ENCODE data around the gene SLIT2.

DNA sequence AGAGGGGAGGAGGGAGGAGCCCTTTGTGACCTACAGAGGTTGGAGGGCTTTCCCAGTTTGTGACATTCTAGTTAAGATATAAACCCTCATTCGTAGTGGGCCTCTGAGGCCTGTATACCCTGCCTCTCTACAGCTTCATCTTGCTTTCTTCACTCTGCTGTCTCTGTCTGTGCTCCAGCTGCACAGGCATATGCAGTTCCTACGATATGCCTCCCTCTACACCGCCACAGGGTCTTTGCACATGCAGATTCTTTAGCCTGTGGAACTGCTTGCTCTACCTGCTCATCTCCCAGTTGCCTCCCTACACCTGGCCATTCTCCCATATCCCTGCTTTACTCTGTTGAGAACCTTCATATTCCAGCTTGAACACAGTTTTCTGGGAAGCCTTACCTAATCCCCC lies 38.1 kb downstream of the SLIT2 start:
- TF ChIP-seq, protein P1, sequence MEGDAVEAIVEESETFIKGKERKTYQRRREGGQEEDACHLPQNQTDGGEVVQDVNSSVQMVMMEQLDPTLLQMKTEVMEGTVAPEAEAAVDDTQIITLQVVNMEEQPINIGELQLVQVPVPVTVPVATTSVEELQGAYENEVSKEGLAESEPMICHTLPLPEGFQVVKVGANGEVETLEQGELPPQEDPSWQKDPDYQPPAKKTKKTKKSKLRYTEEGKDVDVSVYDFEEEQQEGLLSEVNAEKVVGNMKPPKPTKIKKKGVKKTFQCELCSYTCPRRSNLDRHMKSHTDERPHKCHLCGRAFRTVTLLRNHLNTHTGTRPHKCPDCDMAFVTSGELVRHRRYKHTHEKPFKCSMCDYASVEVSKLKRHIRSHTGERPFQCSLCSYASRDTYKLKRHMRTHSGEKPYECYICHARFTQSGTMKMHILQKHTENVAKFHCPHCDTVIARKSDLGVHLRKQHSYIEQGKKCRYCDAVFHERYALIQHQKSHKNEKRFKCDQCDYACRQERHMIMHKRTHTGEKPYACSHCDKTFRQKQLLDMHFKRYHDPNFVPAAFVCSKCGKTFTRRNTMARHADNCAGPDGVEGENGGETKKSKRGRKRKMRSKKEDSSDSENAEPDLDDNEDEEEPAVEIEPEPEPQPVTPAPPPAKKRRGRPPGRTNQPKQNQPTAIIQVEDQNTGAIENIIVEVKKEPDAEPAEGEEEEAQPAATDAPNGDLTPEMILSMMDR (IDR thresholded peaks at IDR 0.05; ENCODE audit: low read depth, low read length): no peak
- TF ChIP-seq EZH2phosphoT487 (IDR thresholded peaks at IDR 0.05; ENCODE audit: low read depth): no peak

Data from OCI-LY3 (cell line).